WERI-Rb-1 (cell line): ENCODE data around the gene CITED1.
A peak's percentile ranks its signal among the peaks of the same experiment; 100 is the strongest.

ENCODE experiments used
- DNase-seq: peaks from one replicate; pipeline ENCODE4 v3.0.0-alpha.2; 2020
- H3K27ac ChIP-seq: fragments of 250-450 bp; sonication (Bioruptor Pico); 2 replicates; pipeline ENCODE4 v1.5.1; 2020; ENCODE audit warnings: mild to moderate bottlenecking, moderate library complexity
- H3K27me3 ChIP-seq: fragments of 250-450 bp; sonication (Bioruptor Pico); 2 replicates; pipeline ENCODE4 v1.5.1; 2021; ENCODE audit warnings: mild to moderate bottlenecking, low read depth, moderate library complexity; ENCODE audit not compliant: insufficient read depth, severe bottlenecking
- H3K36me3 ChIP-seq: fragments of 250-450 bp; sonication (Bioruptor Pico); 2 replicates; pipeline ENCODE4 v1.5.1; 2020; ENCODE audit warnings: mild to moderate bottlenecking, moderate library complexity
- H3K4me3 ChIP-seq: 2 replicates; pipeline ENCODE4 v1.5.1; 2011; ENCODE audit warnings: low read depth, mild to moderate bottlenecking, control low read depth, low read length
- H3K9me3 ChIP-seq: fragments of 250-450 bp; sonication (Bioruptor Pico); 2 replicates; pipeline ENCODE4 v1.5.1; 2021; ENCODE audit warnings: mild to moderate bottlenecking, moderate library complexity; ENCODE audit not compliant: severe bottlenecking
- CTCF ChIP-seq: IDR thresholded peaks from 2 replicates; pipeline ENCODE4 v1.5.1; 2011; ENCODE audit warnings: low read depth, mild to moderate bottlenecking, control low read depth, inconsistent platforms, low read length

The CITED1 gene

GRCh38 chrX:72307646-72308051 is 1.9 kb upstream of the CITED1 start:
- H3K36me3 ChIP-seq, result peaks cover under 1% of the 10 kb centered on the region
- no peak for DNase-seq
- H3K9me3 ChIP-seq, result no peaks in the 10 kb centered on the region
- H3K27ac ChIP-seq, result peak overlapping the region; percentile 87
- peaks cover 13% of the 10 kb centered on the region for H3K27me3 ChIP-seq
- H3K4me3 ChIP-seq, result peak overlapping the region; percentile 64
- no peak for TF ChIP-seq CTCF

- DNase-seq, result peak; percentile 86
- H3K36me3 ChIP-seq, result peaks cover 3% of the 10 kb centered on the region
- TF ChIP-seq CTCF, result no peak
- H3K4me3 ChIP-seq, result peak overlapping the region; percentile 64
- no peaks in the 10 kb centered on the region for H3K9me3 ChIP-seq
- peaks cover 13% of the 10 kb centered on the region for H3K27me3 ChIP-seq
- peak overlapping the region; percentile 87 for H3K27ac ChIP-seq
Observed at GRCh38 chrX:72306851-72307645, 1.3 kb upstream of the CITED1 start.

GRCh38 chrX:72306085-72306801 is 529 bp upstream of the CITED1 start:
- H3K4me3 ChIP-seq, result peak overlapping the region; percentile 71
- TF ChIP-seq CTCF, result no peak
- peaks cover 13% of the 10 kb centered on the region for H3K27me3 ChIP-seq
- peak overlapping the region; percentile 87 for H3K27ac ChIP-seq
- peaks cover 6% of the 10 kb centered on the region for H3K36me3 ChIP-seq
- peak; percentile 17 for DNase-seq
- no peaks in the 10 kb centered on the region for H3K9me3 ChIP-seq

- H3K9me3 ChIP-seq, result no peaks in the 10 kb centered on the region
- H3K4me3 ChIP-seq, result peak overlapping the region; percentile 71
- peaks cover 13% of the 10 kb centered on the region for H3K27me3 ChIP-seq
- DNase-seq, result no peak
- no peak for TF ChIP-seq CTCF
- peaks cover 12% of the 10 kb centered on the region for H3K36me3 ChIP-seq
- H3K27ac ChIP-seq, result no peak overlapping the region
Observed at GRCh38 chrX:72304877-72305276, 837 bp downstream of the CITED1 start.

- TF ChIP-seq CTCF, result no peak
- Histone ChIP-seq H3K27ac (no peak overlapping the region), H3K36me3 (peaks cover 12% of the 10 kb centered on the region), H3K4me3 (no peak overlapping the region), H3K9me3 (no peaks in the 10 kb centered on the region), H3K27me3 (peaks cover 3% of the 10 kb centered on the region)
- DNase-seq, result no peak
Observed at GRCh38 chrX:72301781-72302180, 3.9 kb downstream of the CITED1 start.
